GM23248 (cell line): ENCODE data around the gene TIMP3.

ENCODE experiments used
- EZH2 ChIP-seq: fragments of 200-600 bp; sonication (generic); IDR thresholded peaks from 2 replicates; pipeline ENCODE4 v1.6.1; 2018; ENCODE audit warnings: antibody characterized with exemption, mild to moderate bottlenecking; ENCODE audit not compliant: insufficient read depth, poor library complexity, severe bottlenecking
- EZH2phosphoT487 ChIP-seq: fragments of 200-600 bp; sonication (generic); IDR thresholded peaks from 2 replicates; pipeline ENCODE4 v1.6.1; 2018; ENCODE audit warnings: antibody characterized with exemption, moderate library complexity, mild to moderate bottlenecking, low read depth; ENCODE audit not compliant: insufficient read depth

- TF ChIP-seq EZH2 (no peak), EZH2phosphoT487 (no peak)
Observed at GRCh38 chr22:32806296-32806695, 4.8 kb downstream of the TIMP3 start.
